Stimulated activated CD8-positive, alpha-beta memory T cell treated with anti-CD3 and anti-CD28 coated beads, Interleukin-7, amount 100 ng/mL, for 4 hours (primary cell): Measurements from ENCODE around the gene SPON1.

Source experiments
- DNase-seq, 2 donors: peaks; one replicate each; pipeline ENCODE4 v3.0.0-alpha.2; 2020; ENCODE audit warnings: low read depth in 2 of 2

The SPON1 gene

DNA sequence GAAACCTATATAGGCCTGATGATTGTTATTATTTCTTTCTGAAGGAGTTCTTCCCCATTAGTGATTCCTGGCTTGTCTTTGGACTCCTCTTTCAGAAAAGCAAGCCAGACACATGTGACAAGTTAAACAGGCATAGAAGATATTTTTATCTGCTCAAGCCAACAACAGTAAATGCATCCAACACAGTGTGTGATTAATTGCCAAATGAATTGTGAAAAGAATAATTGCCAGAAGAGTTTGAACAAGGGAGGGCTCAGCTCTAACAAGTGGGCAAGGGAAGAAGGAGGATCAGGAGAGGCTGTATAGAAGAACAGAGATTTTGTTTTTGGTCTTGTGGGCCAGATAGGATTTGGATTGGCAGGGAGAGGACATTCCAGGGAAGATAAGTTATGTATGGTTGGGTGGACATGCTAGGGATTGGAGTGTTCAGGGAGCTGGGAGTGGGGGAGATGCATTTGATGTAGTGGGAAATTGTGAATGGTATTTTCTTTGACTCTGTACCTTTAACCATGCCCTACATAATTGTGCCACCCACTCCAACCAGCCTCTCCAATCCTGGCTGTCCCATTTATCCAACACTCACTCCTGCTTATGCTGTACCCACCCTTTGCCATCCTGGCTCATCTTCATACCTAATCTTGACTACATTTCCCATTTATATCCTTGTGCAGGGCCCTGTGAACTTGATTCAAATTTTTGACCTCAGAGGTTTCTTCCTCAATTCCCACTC, 223.7 kb downstream of the SPON1 start:
- no peak for DNase-seq

DNA sequence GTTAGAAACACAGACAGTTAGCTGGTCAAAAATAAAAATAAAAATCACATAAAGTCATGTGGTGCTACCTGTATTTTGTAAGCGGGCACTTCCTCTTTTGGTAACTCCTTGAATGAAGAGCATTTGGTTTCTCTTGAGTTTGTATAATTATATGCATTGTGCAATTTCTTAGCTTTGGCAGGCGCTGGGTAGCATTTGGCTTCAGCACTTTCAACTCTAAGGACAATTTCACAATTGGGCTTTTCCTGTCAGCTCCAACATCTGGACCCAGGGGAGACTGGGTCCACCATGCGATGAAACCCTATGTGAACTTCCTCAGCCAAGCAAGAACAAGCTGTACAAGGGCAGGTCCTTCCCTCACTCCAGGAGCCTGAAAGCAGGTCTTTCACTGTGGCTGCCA, 227.4 kb downstream of the SPON1 start:
- no peak for DNase-seq

DNA sequence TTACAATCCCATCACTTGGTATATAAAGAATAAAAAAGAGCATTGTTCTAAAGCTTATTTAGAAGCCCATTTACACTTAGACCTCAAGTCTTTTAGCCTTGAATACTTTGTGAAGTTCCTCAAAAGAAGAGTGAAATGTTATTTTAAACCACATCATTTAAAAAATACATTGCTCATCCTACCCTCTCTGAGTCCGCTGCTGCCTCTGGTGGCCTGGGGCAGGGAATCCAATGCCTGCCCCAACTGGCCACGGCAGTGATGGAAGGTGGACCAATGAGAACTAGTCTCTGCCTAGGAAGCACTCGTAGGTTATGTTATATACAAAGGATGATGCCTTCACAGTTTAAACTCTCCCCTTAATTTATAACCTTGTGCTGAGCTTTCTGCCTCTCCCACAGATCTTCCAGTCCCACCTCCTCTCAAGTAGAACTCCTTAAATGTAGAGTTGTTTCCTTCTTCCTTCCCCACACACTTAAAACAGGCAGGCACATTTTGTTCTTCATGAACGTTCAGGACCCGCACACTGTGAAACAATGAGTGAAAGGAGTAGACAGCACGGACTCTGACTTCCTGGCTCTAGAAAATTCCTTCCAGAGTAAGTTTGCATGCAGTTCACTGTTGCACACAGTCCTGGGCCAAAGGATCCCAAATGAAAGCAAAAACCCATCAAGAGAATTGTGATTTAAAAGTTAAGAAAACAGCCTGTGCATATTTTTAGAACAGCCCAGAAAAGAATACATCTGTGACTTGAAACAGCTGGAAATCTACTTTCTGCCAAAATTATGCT, 228.7 kb downstream of the SPON1 start:
- DNase-seq, result no peak

DNA sequence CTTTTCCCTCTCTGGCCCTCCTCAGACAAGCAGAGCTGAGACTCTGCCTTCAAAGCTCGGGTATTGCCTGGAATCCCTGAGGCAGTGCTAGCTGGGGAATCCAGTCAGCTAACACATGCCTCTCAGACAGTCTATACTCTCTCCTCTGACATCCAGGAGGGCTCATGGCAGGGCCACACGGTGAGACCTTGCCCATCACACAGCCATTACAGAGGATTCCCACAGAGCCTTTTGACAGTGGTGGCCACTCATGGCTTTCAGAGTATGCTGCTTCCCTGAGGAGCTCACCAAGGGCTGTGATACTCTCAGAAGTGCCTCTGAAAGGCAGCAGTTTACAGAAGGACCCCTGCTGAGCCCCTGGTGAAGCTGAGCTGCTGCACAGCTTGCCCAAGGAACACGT, 231.1 kb downstream of the SPON1 start:
- DNase-seq, result no peak

DNA sequence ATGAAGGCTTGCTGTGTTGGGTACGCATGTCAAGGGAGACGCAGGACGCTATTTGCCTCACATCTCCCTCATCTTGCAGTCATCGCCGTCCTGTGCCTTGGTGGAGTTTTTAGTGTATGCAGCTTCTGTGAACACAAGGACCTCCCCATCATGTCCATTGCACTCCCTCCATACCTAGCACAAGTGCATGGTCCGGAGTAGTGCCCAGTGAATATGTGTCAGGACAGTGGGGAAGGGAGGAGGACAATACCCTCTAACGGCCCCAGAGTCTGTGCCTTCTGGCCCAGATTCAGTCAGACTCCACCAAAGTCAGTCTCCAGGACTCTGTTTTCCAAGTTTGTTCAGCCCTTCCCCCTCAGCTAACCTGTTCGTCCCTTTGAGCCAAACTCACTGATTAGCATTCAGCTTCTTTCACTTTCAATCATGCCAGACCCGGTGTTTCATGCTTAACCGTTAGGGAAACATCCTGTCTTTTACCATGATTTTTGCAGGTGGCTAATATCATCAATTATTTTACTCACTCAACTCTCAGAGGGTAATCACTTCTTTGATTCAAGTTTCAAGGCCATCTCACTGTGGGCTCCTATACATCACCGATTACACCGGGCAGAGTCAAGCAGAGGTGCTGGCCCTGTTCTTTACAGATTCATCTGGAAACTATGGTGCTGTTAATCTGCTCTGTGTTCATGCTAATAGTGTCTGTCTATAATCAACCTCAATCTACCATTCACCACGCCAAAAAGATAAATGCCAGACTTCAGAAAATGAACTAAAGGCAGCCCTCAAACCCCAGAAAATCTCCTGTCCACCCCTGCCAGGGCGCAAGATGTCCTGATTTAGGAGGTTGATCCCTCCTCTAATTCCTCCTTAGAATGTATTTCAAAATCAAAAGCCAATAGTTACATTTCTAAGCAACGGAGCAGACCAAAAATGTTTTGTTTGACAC, 240.0 kb downstream of the SPON1 start:
- no peak for DNase-seq

DNA sequence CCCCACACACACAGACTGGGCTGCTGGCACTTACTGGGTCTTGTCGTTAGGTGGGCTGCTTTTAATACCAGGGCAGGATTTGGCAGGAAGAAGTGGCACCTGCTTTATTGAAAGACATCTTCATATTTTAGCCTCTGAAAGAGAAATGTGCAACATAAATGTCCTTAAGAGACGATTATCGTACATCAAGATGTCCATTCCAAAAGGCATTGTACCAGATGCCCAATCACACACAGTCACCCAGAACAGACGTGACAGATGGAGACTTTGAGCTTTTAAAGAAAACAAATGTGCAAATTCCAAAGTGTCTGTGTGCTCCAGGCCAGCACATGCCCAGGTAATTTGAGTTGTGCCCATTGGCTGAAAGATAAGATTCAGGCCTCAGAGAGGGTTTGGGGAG, 240.8 kb downstream of the SPON1 start:
- DNase-seq, result no peak

DNA sequence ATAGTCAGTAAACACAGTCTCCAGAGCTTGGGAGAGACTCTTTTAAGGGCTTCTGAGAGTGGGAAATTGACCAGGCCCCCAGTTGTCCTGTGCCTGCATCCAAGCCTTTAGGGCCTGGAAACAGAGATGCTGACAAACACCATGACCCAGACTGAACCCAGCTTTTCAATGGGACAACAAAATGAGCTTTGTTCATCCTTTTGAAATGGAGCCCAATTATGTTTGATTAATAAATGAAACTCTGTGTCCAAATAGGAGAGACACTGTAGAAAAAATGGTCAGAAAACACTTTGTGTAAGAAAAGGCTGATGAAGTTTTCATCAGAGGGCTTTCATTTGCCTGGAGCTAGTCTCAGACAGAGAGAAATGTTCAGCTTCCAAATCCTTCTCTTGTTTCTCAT, 250.5 kb downstream of the SPON1 start:
- no peak for DNase-seq

DNA sequence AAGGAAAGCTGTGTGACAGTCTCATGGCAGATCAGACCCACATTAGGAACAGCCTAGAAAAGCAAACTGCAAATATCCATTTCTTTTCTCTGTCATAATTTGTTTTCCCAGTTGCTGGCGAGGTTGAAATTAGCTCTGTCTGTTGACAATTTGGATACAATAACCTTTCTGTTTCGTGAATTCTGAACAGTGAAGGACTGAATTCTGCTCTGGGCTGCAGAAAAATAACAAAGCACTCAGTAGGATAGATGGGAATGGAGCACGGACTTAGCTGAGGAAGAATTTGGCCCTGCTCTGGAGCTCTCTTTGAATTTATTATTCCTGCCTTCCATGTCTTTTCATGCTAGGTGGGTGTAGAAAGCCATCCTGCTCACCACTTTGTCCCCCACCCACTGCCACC, 256.2 kb downstream of the SPON1 start:
- DNase-seq, result no peak

DNA sequence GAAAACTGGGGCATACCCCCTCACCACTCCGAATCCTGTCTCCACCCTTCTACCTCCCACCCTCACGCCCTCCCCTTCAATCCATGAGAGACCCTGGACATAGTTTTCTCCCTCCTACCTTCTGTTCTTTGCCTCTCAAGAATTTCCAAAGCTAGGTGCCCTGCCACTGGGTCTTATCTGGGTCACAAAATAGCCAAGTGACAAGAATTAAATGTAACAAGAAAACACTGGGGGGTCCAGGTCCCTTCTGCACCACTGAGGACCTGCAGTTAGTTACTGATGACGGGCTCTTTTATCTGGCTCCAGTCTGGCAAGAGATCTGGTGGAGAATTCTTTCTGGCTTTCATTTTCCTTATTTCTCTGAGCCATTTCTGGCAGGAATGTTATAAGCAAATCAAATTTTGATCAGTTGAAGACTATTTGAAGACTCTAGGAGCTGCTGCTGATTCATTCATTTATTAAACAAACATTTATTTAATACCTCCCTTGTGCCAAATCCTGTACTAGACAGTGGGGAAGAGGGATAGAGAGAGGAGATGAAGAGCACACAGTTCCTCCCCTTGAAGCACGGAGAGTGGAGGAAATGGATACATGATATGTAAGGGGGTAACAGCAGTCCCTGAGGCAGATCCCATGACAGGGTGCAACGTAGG, 261.2 kb downstream of the SPON1 start:
- no peak for DNase-seq

DNA sequence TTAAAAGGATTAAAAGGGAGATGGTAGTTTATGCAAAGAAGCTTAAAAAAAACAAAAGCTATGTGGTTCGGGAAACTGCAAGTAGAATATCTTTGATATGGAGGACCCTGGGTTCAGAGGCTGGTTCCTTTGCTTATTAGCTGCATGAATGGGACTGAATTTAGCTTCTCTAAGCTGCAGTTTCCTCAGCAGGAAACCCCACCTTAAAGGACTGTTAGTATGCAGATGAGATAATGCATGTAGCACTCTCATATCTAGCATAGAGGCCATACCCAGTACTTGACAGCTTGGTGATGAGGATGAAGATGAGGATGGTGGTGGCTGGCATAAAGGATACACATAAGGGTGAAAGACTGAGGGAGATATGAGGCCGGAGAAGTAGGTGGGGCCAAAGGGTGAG, 261.9 kb downstream of the SPON1 start:
- no peak for DNase-seq

DNA sequence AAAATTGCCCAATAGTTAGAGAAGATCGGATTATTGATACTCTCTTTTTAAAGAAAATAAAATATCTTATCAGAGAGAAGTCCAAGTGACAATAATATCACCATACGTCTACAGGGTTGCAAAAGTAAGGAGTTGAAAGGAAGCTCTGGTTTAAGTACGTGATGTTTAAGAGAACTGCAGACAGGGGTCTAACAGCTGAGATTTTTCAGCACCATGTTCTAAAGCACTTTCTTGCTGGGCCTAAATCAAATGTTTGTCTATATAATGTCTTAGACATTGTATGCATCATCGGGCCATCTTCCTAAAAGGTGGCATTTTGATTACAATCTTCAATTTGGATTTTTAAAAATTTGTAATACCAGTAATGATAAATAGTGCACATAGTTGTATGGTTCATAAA, 263.1 kb downstream of the SPON1 start:
- no peak for DNase-seq

DNA sequence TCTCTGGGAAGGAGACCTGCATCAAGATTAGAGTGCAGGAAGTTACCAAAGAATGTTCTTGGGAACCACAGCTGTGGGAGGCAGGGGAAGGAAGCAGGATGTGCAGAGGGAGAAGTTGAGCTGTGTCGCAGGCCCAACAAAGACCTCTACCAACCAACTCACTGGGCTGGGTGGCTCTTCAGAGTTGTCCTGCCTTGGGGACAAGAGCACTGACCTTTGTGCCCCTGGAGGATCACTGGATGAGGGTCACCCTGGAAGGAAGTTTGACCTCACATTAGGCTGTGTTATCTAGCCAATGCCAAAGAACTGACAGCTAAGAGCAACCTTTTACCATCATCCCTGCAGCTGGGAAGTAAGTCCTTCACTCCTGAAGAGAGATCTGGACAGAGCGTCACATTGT, 265.8 kb downstream of the SPON1 start:
- DNase-seq, result no peak

DNA sequence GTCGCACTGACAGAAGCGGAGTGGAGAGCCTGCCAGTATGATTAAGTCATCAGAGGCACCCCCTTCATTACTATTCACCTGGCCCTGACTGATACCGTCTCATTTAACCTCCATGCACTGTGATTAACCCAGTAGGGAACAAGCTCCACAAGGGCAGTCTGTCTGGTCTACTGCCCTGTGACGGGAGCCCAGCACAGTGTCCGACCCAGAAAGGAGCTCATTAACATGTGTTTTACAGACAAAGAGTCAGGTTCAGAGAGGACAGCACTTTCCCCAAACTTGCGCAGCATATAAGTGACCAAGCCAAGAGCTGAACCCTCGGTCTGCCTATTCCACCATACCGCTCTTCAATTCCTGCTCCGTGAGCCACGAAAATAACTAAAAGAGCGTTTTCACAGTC, 266.9 kb downstream of the SPON1 start:
- no peak for DNase-seq

DNA sequence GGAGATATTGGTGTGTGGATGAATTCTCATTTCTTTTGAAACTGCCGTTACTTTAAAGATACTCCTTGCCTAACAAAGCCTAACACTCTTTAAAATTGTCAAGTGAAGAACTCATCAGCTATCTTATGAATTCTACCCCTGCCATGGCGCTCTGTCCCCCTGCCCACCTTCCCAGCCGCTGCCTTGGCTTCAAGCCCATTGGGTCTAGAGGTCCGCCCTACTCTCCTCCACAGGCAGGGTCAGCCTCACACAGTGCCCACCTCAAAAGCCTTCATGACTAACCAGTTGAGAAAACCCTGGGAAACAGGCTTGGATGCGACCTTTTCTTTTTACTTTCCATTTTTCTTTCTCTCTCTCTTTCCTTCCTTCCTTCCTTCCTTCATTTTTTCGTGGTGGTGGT, 267.9 kb downstream of the SPON1 start:
- DNase-seq, result no peak

DNA sequence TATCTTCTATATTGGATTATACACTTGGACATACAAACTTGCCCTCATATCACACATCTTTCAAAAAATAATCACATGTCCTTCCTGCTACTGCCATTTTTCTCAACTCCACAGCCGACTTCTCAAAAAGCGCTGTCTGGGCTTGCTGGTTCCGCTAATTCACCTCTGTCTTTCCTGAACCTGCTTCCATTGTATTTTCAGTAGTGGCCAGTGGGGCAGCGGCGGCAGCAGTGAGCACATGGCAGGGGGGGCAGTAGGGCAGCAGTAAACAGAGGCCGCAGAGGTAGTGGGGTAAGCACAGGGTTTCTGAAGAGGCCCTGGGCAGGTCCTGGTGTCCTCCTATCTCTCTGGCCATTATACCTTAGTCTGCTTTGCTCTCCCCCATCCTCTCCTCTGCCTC, 270.1 kb downstream of the SPON1 start:
- no peak for DNase-seq

DNA sequence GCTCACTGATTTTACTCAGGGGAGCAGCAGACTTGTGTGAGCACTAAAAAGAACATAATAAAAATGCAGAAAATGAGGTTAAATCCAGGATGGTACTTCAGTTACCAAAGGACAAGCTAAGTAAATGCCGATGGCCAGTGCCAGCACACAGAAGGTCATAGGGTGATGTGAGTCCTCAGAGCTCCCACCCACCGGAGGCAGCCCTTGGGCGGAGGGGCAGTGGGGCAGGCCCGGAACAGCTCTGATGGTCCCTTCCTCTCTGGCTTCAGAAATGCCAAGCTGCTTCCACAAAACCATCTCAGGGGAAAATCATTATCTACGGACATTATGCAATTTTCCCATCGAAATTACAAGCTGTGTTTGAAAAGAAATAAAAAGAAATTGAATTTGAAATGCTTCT, 271.9 kb downstream of the SPON1 start:
- no peak for DNase-seq

DNA sequence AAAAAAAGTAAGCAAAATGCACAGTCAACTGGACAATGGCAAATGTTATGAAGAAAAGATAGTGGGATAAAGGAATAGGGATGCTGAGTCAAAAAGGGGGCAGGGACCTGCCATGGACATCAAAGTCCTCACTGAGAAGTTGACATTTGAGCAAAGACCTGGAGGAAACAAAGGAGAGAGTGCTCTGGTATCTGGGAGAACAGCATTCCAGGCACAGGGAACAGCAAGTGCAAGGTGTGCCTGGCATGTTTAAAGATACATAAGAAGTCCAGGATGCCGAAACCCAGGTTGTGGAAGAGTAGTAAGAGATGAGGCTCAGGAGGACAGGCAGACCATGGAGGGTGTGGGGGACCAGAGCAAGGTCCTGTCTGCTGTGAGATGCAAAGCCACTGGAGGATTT, 273.2 kb downstream of the SPON1 start:
- no peak for DNase-seq

DNA sequence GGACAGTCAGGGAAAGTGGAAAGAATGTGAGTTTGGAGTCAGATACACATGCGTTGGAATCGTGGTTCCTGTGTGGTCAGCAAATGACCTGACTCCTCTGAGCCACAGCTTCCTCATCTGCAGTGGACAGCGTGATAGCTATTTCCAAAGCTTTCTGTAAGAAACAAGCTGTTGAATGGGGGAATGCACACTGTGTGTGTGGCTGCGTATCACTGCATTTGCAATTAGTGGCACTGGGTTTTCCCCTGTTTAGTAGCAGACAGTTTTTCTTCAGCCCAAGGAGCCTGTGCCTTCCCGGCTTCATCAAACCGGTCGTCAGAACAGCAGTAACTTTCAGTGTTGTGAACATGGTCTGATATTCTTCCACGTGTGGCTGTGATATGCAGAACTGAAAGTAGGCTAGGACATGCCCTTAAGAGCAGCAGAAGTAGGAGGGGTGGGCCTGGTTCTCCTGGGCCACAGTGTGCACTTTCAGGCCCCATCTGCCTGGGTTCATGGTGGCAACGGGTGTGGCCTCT, 275.0 kb downstream of the SPON1 start:
- DNase-seq, result no peak

DNA sequence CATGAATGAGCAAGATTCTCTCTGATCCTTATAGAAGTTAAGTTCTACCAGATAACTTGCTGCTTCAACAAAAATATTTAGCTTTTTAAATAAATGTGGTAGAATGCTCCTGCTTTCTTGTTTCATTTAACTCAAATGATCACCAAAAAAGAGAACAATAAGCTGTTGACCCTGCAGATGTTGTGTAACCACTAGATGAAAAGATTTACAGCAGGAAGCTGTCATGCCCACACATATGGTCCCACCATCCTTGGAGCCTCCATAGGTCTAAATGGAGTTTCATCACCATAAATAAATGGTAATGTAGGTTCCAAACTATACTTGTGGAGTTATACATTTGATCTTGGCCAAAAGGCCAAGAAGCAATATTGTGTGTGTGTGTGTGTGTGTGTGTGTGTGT, 277.7 kb downstream of the SPON1 start:
- no peak for DNase-seq

DNA sequence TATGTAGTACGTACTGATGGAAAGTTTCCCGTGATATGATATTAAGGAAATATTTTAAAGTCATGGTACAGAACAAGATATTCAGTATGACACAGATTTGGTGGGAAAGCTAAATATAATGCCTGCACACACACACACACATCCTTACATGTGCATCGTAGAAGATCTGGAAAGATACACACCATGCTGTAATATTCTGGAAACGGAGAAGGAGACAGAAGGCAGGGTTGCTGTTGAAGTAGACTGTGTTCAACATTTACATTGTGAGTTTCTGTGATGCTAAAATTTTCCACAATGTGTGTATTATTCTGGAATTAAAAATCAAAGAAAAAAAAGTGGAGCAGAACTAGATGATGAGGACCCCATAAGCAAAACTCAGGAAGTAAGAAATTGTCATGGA, 278.4 kb downstream of the SPON1 start:
- no peak for DNase-seq

DNA sequence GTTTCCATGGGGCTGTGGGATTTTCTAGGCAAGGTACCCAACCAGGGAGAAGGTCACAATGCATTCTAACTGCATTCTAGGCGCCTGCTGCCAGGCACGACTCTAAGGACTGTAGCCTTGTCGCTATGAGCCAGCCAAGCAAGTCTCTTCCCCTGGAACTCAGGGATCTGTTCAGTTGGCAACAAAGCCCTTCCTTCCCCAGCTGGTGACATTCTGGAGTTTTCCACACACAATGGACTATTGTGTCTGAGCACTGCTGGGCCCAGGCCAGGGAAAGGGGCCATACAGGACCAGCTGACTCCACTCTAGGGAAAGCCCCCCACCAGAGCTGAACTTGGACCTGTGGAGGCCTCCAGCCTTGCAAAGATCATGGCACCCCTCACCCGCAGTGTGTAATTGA, 279.7 kb downstream of the SPON1 start:
- no peak for DNase-seq

DNA sequence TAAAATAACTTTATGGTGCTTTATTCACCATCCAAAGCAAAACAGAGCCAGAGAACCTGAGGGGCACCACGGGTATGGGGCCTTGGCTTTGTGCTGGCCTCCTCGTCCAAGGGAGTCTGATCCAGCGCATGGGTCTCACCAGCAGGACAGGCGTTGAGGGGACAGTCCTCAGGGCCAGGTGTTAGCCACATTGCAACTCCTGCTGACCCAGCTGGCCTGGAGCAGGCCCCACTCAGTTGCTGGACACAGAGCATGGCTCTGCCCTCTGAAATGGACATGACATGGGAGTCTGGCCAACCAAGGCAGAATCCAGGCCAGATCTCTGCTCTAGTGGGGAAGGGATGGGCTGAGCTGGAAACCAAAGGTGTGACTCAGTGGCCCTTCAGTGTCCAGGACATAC, 280.2 kb downstream of the SPON1 start:
- DNase-seq, result no peak
